ENCODE data around the gene CNR2. TPM values are rescaled to one million over a fixed set of nuclear protein-coding genes. Genes with fewer than 3 reads are reported as not detected.
A peak's percentile ranks its signal among the peaks of the same experiment; 100 is the strongest.
"Not testable (repeated sequence)": the region's sequence is repeated elsewhere in the genome, so short reads cannot be mapped to it uniquely, and the experiment has no call there.

The CNR2 gene
- total and polyA plus RNA-seq, 2 experiments from 2014 or later: not detected

DNA sequence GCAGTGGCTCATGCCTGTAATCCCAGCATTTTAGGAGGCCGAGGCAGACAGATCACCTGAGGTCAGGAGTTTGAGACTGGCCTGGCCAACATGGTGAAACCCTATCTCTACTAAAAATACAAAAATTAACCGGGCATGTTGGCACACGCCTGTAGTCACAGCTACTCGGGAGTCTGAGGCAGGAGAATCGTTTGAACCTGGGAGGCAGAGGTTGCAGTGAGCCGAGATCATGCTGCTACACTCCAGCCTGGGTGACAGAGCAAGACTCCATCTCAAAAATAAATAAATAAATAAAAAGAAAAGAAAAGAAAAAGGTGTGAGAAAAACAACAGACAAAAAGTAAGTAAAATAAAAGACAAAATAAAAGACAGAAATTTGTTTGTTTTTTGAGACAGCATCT is 79.0 kb downstream of the CNR2 start:
- not testable (repeated sequence) for H3K9me2 ChIP-seq (ENCODE audit: insufficient read depth); H3K4me2 ChIP-seq; H3K4me1 ChIP-seq (ENCODE audit: insufficient read depth); H3K79me2 ChIP-seq (replicated peaks; ENCODE audit: insufficient read depth); H3F3A ChIP-seq (replicated peaks; ENCODE audit: low read depth); H3K4me3 Mint-ChIP-seq; H3K9me3 Mint-ChIP-seq; H3K27ac Mint-ChIP-seq; H3K4me1 Mint-ChIP-seq; H4K20me1 ChIP-seq (replicated peaks; ENCODE audit: insufficient read depth); H3K27ac ChIP-seq (ENCODE audit: low read depth); H3K36me3 ChIP-seq (ENCODE audit: insufficient read depth); DNase-seq (ENCODE audit: low spot score); H3K36me3 Mint-ChIP-seq (ENCODE audit: low read depth); H3K27me3 Mint-ChIP-seq (ENCODE audit: insufficient read depth, low read depth, poor library complexity); ATAC-seq; H3K4me3 ChIP-seq
- Histone ChIP-seq H3K27me3 (ENCODE audit: insufficient read depth) (peaks cover 10% of the 10 kb centered on the region; the same call in 1 of the 2 replicates), H2AFZ (0 out of 2 replicates have a peak overlapping the region, but pooled peaks have one; percentile 38)

DNA sequence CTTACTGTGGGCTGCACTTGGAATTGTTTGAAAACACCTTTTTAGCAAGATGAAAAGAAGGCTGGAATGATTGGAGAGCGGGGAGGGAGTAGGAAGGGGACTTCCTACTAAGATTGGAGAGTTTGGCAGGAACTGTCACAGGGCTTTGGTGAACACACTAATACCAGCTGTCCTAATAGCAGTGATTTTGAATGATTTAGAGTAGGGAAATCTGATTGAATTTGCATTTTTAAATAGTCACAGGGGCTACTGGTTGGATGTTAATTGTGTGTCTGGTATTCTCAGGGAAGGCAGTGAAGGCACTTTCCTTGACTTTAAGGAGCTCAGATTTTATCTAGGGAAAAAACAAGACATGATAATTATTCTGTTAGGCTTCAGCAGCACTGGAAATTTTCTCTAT is 85.4 kb downstream of the CNR2 start:
- Histone ChIP-seq H3K27ac (ENCODE audit: low read depth) (no peak overlapping the region), H3K27me3 (ENCODE audit: insufficient read depth) (no peaks in the 10 kb centered on the region), H3K36me3 (ENCODE audit: insufficient read depth) (no peaks in the 10 kb centered on the region), H4K20me1 (replicated peaks; ENCODE audit: insufficient read depth) (no peaks in the 10 kb centered on the region), H3K9me2 (ENCODE audit: insufficient read depth) (no peaks in the 10 kb centered on the region), H3K4me2 (no peak overlapping the region), H3K4me1 (ENCODE audit: insufficient read depth) (peaks cover 7% of the 10 kb centered on the region), H2AFZ (no peak overlapping the region), H3K4me3 (no peak overlapping the region), H3K79me2 (replicated peaks; ENCODE audit: insufficient read depth) (no peaks in the 10 kb centered on the region; the same call in 1 of the 2 replicates), H3F3A (replicated peaks; ENCODE audit: low read depth) (0 out of 2 replicates have a peak, but pooled peaks cover 6% of the 10 kb centered on the region)
- Mint-ChIP-seq H3K27ac (no peak overlapping the region), H3K4me3 (no peak overlapping the region), H3K36me3 (ENCODE audit: low read depth) (no peaks in the 10 kb centered on the region), H3K4me1 (peaks cover 3% of the 10 kb centered on the region; the same call in 2 of the 3 replicates), H3K27me3 (ENCODE audit: insufficient read depth, low read depth, poor library complexity) (peaks cover 14% of the 10 kb centered on the region), H3K9me3 (no peaks in the 10 kb centered on the region)
- DNase-seq (ENCODE audit: low spot score) (no peak), ATAC-seq (no peak)
- TF ChIP-seq STAT1 (IDR thresholded peaks at IDR 0.05; ENCODE audit: unreplicated experiment): no peak
- TF ChIP-seq, protein P1, sequence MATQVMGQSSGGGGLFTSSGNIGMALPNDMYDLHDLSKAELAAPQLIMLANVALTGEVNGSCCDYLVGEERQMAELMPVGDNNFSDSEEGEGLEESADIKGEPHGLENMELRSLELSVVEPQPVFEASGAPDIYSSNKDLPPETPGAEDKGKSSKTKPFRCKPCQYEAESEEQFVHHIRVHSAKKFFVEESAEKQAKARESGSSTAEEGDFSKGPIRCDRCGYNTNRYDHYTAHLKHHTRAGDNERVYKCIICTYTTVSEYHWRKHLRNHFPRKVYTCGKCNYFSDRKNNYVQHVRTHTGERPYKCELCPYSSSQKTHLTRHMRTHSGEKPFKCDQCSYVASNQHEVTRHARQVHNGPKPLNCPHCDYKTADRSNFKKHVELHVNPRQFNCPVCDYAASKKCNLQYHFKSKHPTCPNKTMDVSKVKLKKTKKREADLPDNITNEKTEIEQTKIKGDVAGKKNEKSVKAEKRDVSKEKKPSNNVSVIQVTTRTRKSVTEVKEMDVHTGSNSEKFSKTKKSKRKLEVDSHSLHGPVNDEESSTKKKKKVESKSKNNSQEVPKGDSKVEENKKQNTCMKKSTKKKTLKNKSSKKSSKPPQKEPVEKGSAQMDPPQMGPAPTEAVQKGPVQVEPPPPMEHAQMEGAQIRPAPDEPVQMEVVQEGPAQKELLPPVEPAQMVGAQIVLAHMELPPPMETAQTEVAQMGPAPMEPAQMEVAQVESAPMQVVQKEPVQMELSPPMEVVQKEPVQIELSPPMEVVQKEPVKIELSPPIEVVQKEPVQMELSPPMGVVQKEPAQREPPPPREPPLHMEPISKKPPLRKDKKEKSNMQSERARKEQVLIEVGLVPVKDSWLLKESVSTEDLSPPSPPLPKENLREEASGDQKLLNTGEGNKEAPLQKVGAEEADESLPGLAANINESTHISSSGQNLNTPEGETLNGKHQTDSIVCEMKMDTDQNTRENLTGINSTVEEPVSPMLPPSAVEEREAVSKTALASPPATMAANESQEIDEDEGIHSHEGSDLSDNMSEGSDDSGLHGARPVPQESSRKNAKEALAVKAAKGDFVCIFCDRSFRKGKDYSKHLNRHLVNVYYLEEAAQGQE (IDR thresholded peaks at IDR 0.05; ENCODE audit: unreplicated experiment): no peak
- TF ChIP-seq, protein P2, sequence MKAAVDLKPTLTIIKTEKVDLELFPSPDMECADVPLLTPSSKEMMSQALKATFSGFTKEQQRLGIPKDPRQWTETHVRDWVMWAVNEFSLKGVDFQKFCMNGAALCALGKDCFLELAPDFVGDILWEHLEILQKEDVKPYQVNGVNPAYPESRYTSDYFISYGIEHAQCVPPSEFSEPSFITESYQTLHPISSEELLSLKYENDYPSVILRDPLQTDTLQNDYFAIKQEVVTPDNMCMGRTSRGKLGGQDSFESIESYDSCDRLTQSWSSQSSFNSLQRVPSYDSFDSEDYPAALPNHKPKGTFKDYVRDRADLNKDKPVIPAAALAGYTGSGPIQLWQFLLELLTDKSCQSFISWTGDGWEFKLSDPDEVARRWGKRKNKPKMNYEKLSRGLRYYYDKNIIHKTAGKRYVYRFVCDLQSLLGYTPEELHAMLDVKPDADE (IDR thresholded peaks at IDR 0.05): no peak
- TF ChIP-seq EZH2 (IDR thresholded peaks at IDR 0.05; ENCODE audit: low read depth, unreplicated experiment): no peak
- no peak for TF ChIP-seq ZNF114 (CRISPR knock-in tag; IDR thresholded peaks at IDR 0.05)
- no peak for TF ChIP-seq EZH2phosphoT487 (IDR thresholded peaks at IDR 0.05; ENCODE audit: unreplicated experiment)
- TF ChIP-seq CREB1 (CRISPR knock-in tag; IDR thresholded peaks at IDR 0.05; ENCODE audit: low read depth): no peak
- no peak for TF ChIP-seq NANOG (IDR thresholded peaks at IDR 0.05; ENCODE audit: borderline replicate concordance)
- TF ChIP-seq, protein P3, sequence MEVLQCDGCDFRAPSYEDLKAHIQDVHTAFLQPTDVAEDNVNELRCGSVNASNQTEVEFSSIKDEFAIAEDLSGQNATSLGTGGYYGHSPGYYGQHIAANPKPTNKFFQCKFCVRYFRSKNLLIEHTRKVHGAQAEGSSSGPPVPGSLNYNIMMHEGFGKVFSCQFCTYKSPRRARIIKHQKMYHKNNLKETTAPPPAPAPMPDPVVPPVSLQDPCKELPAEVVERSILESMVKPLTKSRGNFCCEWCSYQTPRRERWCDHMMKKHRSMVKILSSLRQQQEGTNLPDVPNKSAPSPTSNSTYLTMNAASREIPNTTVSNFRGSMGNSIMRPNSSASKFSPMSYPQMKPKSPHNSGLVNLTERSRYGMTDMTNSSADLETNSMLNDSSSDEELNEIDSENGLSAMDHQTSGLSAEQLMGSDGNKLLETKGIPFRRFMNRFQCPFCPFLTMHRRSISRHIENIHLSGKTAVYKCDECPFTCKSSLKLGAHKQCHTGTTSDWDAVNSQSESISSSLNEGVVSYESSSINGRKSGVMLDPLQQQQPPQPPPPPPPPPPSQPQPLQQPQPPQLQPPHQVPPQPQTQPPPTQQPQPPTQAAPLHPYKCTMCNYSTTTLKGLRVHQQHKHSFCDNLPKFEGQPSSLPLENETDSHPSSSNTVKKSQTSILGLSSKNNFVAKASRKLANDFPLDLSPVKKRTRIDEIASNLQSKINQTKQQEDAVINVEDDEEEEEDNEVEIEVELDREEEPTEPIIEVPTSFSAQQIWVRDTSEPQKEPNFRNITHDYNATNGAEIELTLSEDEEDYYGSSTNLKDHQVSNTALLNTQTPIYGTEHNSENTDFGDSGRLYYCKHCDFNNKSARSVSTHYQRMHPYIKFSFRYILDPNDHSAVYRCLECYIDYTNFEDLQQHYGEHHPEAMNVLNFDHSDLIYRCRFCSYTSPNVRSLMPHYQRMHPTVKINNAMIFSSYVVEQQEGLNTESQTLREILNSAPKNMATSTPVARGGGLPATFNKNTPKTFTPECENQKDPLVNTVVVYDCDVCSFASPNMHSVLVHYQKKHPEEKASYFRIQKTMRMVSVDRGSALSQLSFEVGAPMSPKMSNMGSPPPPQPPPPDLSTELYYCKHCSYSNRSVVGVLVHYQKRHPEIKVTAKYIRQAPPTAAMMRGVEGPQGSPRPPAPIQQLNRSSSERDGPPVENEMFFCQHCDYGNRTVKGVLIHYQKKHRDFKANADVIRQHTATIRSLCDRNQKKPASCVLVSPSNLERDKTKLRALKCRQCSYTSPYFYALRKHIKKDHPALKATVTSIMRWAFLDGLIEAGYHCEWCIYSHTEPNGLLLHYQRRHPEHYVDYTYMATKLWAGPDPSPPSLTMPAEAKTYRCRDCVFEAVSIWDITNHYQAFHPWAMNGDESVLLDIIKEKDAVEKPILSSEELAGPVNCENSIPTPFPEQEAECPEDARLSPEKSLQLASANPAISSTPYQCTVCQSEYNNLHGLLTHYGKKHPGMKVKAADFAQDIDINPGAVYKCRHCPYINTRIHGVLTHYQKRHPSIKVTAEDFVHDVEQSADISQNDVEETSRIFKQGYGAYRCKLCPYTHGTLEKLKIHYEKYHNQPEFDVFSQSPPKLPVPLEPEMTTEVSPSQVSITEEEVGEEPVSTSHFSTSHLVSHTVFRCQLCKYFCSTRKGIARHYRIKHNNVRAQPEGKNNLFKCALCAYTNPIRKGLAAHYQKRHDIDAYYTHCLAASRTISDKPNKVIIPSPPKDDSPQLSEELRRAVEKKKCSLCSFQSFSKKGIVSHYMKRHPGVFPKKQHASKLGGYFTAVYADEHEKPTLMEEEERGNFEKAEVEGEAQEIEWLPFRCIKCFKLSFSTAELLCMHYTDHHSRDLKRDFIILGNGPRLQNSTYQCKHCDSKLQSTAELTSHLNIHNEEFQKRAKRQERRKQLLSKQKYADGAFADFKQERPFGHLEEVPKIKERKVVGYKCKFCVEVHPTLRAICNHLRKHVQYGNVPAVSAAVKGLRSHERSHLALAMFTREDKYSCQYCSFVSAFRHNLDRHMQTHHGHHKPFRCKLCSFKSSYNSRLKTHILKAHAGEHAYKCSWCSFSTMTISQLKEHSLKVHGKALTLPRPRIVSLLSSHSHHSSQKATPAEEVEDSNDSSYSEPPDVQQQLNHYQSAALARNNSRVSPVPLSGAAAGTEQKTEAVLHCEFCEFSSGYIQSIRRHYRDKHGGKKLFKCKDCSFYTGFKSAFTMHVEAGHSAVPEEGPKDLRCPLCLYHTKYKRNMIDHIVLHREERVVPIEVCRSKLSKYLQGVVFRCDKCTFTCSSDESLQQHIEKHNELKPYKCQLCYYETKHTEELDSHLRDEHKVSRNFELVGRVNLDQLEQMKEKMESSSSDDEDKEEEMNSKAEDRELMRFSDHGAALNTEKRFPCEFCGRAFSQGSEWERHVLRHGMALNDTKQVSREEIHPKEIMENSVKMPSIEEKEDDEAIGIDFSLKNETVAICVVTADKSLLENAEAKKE (CRISPR knock-in tag; IDR thresholded peaks at IDR 0.05): no peak
- TF ChIP-seq ZNF331 (CRISPR knock-in tag; IDR thresholded peaks at IDR 0.05; ENCODE audit: low read depth): no peak

All from GM23338 (cell line).